GM19035 (cell line): ENCODE results near the gene CFAP100.

Experiments
- ATAC-seq: cut with Tn5 transposase; IDR thresholded peaks from one replicate; pipeline ENCODE4 v1.9.1; 2021; ENCODE audit not compliant: unreplicated experiment

The CFAP100 gene

DNA sequence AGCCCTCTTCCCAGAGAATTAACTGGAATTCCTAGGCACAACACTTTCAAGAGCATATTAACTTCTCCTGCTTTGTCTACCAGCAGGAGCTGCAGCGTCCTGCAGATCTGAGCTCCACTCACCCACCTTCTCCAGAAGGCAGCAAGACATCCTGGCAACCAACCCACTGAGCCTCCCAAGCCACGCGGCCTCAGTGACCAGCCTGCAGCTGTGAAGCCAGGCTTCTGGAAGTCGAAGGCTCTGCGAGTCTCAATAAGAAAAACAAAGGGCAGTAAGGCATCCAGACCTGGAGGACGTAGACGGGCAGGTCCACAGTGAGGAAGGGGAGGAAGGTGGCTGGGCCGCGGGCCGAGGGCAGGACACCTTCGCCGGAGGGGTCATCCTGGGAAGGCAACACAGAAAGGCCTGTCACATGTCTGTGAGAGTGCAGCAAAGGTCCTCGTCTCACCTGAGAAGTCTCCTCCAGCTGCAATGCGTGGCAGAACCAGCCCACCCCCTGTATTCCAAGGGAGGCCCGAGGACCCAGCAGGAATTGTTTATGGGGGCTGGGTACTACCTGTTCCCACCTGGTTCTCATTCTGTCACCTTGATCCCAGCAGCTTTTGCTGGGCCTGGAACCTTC, 44.7 kb downstream of the CFAP100 start:
- ATAC-seq: no peak

GRCh38 chr3:126439968-126440708, 45.4 kb downstream of the CFAP100 start:
- no peak for ATAC-seq

GRCh38 chr3:126440709-126440995, 45.9 kb downstream of the CFAP100 start:
- no peak for ATAC-seq

DNA sequence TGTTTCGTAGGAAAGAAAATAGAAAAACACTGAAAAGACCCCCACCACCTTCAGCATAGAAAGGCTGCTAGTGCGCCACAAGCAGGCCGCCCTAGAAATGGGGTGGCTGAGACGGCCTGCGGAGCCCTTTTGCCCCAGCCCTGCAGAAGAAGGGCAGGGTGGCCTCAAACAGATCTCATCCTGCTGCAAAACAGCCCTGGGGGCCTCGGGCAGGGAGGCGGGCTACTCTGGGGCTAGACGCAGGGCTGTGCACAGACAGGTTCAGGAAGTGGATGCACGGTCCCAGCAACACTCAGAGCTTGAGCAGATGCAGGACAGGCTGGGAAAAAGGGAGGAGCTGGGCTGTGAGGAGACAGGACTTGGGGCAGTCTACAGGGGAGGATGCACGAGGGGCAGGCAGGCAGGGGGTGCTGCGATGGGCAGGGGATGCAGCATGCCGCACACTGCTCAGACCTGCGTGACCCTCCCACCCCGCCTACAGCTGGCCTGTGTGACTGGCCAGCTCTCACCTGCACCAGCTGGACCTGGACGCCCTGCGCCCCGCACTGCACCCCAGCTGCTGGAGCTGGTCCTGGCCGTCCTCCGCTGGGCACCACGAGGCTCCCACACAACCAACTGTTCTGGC, 46.7 kb downstream of the CFAP100 start:
- ATAC-seq: no peak

GRCh38 chr3:126442094-126442855, 47.6 kb downstream of the CFAP100 start:
- ATAC-seq: no peak

GRCh38 chr3:126442856-126443242, 48.1 kb downstream of the CFAP100 start:
- ATAC-seq: no peak

GRCh38 chr3:126445506-126445905, 50.8 kb downstream of the CFAP100 start:
- no peak for ATAC-seq

DNA sequence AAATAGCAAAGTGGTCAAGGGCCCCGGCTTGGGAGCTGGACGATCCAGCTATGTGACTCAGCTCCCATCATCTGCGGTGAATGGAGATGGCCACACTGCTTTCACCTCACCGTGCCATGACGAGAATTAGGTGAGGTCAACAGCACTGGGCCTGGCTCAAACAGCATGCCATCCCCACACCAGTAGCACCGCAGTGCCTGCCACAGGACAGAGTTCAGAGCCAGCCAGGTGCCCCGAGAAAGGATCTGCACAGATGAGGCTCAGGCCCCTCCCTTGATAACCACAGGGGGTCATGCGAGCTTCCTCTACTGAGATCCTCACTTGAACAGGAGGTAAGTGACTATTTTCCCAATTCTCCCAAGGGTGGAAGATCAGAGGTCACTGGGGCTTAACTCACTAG, 51.6 kb downstream of the CFAP100 start:
- ATAC-seq: no peak

GRCh38 chr3:126446791-126447190, 52.1 kb downstream of the CFAP100 start:
- ATAC-seq: no peak

- ATAC-seq: no peak
Observed at GRCh38 chr3:126447456-126448106, 52.9 kb downstream of the CFAP100 start.

- no peak for ATAC-seq
Observed at GRCh38 chr3:126448136-126448892, 53.6 kb downstream of the CFAP100 start.

DNA sequence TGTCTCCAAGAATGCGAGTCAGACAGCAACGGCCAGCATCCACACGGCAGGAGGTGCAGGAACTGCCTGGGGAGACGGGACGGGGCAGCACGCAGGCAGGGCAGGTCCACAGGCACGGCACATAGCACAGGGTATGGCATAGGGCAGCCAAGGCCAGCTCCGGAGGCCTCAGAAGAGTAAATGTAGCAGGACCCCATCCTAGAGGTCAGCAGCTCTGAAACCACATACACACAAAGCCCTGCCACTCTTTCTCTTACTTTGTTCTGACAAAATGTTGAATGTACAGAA, 54.1 kb downstream of the CFAP100 start:
- ATAC-seq: no peak

- no peak for ATAC-seq
Observed at GRCh38 chr3:126449621-126450051, 54.9 kb downstream of the CFAP100 start.

DNA sequence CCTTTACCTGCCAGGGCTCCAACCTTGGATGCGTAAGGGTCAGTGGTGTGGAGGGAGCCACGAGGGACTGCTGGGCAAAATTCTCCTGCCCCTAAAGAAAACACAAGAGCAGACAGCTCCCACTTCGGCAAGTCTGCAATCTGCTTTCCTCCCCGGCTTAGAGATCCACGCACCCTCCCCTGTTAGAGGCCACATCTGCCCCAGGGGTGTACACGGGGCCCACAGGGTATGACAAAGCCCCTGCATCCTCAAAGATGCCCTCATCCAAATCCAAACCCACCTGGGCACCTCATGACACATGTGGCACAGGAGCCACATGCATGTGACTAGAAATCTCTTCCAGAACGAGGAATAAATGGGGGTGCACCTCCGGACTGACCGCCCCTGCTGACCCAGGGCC, 55.5 kb downstream of the CFAP100 start:
- ATAC-seq: no peak

- ATAC-seq: no peak
Observed at GRCh38 chr3:126450744-126451143, 56.0 kb downstream of the CFAP100 start.

- ATAC-seq: no peak
Observed at GRCh38 chr3:126451511-126451910, 56.8 kb downstream of the CFAP100 start.

- ATAC-seq: no peak
Observed at GRCh38 chr3:126452213-126452612, 57.5 kb downstream of the CFAP100 start.

DNA sequence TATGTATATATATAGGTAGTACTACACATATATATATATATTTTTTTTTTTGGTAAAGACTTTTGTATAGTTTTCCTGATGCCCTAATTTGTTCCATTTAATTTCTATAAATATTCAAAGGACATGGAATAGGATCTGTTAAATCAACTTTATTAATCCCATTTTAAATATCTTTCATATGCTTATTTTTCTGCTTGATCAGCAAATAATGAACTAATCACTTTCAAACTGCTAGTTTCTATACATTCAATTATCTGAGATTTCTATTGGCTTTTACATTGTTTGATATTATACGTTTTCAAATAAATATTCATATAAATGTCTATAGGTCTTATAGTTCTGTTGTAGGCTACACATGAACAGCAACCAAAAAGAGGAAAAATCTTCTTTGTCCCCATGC, 59.3 kb downstream of the CFAP100 start:
- ATAC-seq: no peak

GRCh38 chr3:126454437-126455198, 59.9 kb downstream of the CFAP100 start:
- ATAC-seq: no peak

DNA sequence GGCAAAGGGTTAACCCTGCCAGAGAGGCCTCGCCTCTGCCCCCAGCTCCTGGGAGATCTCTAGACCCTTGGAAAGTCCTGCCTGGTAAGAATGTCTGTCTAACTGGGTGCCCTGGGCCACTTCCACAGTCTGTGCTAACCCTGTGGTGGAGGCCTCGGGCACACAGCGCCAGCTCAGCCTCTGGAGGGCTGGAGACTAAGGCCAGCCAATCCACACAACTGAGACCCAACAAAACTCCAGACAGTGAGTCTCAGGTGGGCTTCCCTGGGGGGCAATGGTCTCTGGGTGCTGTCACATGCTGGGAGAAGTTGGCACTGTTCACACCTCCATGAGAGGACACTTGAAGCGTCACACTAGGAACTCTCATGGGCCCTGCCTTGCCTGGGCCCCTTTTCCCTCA, 61.5 kb downstream of the CFAP100 start:
- no peak for ATAC-seq
